ENCODE measurements around the gene SFMBT2.

Gene SFMBT2

DNA sequence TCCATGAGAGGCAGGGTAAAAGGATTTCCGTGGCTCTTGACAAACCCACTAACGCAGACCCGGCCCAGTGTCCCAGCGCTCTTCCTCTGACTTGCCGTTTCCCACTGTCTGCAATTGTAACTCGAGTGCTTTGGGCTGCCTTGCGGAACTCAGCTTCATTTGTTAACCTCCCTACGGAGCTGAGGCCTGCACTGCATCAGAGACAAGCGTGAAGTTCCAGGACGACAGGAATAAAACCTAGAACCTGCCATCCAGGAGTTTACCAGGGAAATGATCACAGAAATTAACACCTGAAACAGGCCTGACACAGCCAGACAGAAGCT is 76.2 kb downstream of the SFMBT2 start:
- DNase-seq (ENCODE audit: low read depth) = no peak
- TF ChIP-seq CTCF (IDR thresholded peaks at IDR 0.05; ENCODE audit: low read length, missing control alignments) = no peak

GRCh38 chr10:7333961-7334641 is 76.7 kb downstream of the SFMBT2 start:
- TF ChIP-seq CTCF (IDR thresholded peaks at IDR 0.05; ENCODE audit: low read length, missing control alignments) = no peak
- peak; percentile 4 for DNase-seq (ENCODE audit: low read depth)
- no peak overlapping the region for H3K4me3 ChIP-seq (replicated peaks; ENCODE audit: low read depth, low read length)

More for the DNA sequence above, 76.2 kb downstream of the SFMBT2 start:
- no peak overlapping the region for H3K4me3 ChIP-seq (replicated peaks; ENCODE audit: low read depth, low read length)

- no peak for TF ChIP-seq CTCF (IDR thresholded peaks at IDR 0.05; ENCODE audit: low read length, missing control alignments)
- DNase-seq (ENCODE audit: low read depth) = no peak
- H3K4me3 ChIP-seq (replicated peaks; ENCODE audit: low read depth, low read length) = no peak overlapping the region
These were observed 81.6 kb downstream of the SFMBT2 start for GRCh38 chr10:7329219-7329618.

GRCh38 chr10:7327885-7328284 is 82.9 kb downstream of the SFMBT2 start:
- no peak for DNase-seq (ENCODE audit: low read depth)
- no peak overlapping the region for H3K4me3 ChIP-seq (replicated peaks; ENCODE audit: low read depth, low read length)
- TF ChIP-seq CTCF (IDR thresholded peaks at IDR 0.05; ENCODE audit: low read length, missing control alignments) = no peak

GRCh38 chr10:7322623-7323022 is 88.2 kb downstream of the SFMBT2 start:
- TF ChIP-seq CTCF (IDR thresholded peaks at IDR 0.05; ENCODE audit: low read length, missing control alignments) = no peak
- DNase-seq (ENCODE audit: low read depth) = no peak
- H3K4me3 ChIP-seq (replicated peaks; ENCODE audit: low read depth, low read length) = no peak overlapping the region

DNA sequence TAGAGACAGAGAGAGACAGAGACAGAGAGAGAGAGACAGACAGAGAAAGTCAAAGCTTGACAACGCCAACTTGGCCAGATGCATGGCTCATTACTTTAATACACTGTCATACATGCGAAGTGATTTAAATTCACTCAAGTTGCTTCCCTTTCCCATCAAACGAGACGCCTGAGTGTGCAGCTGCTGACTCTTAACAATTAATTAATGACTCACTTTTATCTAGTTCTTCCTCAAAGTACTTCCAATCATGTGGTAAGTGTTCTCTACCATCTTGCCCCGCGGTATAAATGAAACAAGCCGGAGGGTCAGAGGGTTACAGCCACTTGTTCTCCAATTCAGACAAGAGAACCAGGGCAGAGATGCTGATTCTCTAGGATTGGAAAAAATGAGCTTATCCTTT is 90.8 kb downstream of the SFMBT2 start:
- TF ChIP-seq CTCF (IDR thresholded peaks at IDR 0.05; ENCODE audit: low read length, missing control alignments) = no peak
- H3K4me3 ChIP-seq (replicated peaks; ENCODE audit: low read depth, low read length) = no peak overlapping the region
- DNase-seq (ENCODE audit: low read depth) = no peak

- no peak for DNase-seq (ENCODE audit: low read depth)
- no peak overlapping the region for H3K4me3 ChIP-seq (replicated peaks; ENCODE audit: low read depth, low read length)
- no peak for TF ChIP-seq CTCF (IDR thresholded peaks at IDR 0.05; ENCODE audit: low read length, missing control alignments)
These were observed 91.2 kb downstream of the SFMBT2 start for GRCh38 chr10:7319632-7320031.

Data from fibroblast of pulmonary artery (primary cell).